ENCODE data around the gene ASIC5. TPM values are rescaled to one million over a fixed set of nuclear protein-coding genes. Genes with fewer than 3 reads are reported as not detected.
"Not testable (repeated sequence)": the region's sequence is repeated elsewhere in the genome, so short reads cannot be mapped to it uniquely, and the experiment has no call there.

ASIC5 gene
- total RNA-seq, 1 donor from 2014 or later = not detected

DNA sequence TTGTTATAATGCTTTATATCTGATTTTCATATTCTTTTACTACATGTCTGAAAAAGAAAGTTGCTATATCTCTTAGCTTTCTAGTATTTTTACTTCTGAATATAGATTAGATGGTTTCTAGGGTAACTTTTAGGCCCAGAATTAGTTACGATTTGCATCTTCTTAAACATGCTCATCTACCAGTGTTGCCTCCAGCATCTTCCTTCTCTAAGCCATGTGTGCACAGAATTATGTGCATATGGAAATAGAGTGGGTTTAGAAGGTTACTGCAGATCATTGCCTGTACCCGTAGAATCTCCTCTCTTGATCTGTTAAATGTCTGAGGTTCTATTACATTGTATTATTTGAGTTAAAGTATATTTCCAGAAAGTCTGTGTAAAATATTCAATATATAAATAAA lies 34.9 kb upstream of the ASIC5 start:
- Histone ChIP-seq H3K9me3 (ENCODE audit: control insufficient read depth in 3 of 3, low read length in 3 of 3) (no peaks in the 10 kb centered on the region), H3K27me3 (ENCODE audit: control insufficient read depth in 3 of 3, insufficient read depth in 3 of 3, low read length in 3 of 3) (no peaks in the 10 kb centered on the region), H3K36me3 (ENCODE audit: control insufficient read depth in 3 of 3, insufficient read depth in 3 of 3, low read length in 3 of 3) (no peaks in the 10 kb centered on the region), H3K4me3 (ENCODE audit: low read length in 3 of 3) (no peak overlapping the region), H3K27ac (ENCODE audit: low read depth, low read length) (no peak overlapping the region), H3K9ac (ENCODE audit: low read depth in 1 of 3, low read length in 3 of 3) (no peak overlapping the region), H3K4me1 (ENCODE audit: control insufficient read depth in 3 of 3, insufficient read depth in 3 of 3, low read length in 3 of 3) (peaks cover 0 to 5% (median 0%) of the 10 kb centered on the region in 3 donors)

DNA sequence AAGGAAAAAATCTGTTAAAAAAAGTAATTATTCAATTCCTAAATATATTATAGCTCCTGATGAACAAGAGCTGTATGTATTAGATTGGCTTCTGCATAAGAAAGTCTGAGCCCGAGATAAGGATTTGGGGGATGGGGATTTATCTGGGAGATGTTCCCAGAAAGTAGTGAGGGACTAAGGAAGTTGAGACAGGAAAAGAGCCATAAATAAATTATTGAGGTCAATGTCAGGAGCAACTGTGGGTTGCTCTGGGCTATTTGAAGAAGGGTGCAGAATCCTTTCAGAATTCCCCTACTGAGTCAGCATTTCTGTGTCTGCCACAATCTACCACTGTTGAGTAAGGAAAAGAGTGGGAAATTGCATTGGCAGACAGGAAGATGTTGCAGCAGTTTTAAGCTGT lies 34.3 kb upstream of the ASIC5 start:
- Histone ChIP-seq H3K9me3 (ENCODE audit: control insufficient read depth in 3 of 3, low read length in 3 of 3) (no peaks in the 10 kb centered on the region), H3K4me1 (ENCODE audit: control insufficient read depth in 3 of 3, insufficient read depth in 3 of 3, low read length in 3 of 3) (peaks cover 0 to 5% (median 0%) of the 10 kb centered on the region in 3 donors), H3K36me3 (ENCODE audit: control insufficient read depth in 3 of 3, insufficient read depth in 3 of 3, low read length in 3 of 3) (no peaks in the 10 kb centered on the region), H3K9ac (ENCODE audit: low read depth in 1 of 3, low read length in 3 of 3) (no peak overlapping the region), H3K27ac (ENCODE audit: low read depth, low read length) (no peak overlapping the region), H3K27me3 (ENCODE audit: control insufficient read depth in 3 of 3, insufficient read depth in 3 of 3, low read length in 3 of 3) (no peaks in the 10 kb centered on the region), H3K4me3 (ENCODE audit: low read length in 3 of 3) (no peak overlapping the region)

DNA sequence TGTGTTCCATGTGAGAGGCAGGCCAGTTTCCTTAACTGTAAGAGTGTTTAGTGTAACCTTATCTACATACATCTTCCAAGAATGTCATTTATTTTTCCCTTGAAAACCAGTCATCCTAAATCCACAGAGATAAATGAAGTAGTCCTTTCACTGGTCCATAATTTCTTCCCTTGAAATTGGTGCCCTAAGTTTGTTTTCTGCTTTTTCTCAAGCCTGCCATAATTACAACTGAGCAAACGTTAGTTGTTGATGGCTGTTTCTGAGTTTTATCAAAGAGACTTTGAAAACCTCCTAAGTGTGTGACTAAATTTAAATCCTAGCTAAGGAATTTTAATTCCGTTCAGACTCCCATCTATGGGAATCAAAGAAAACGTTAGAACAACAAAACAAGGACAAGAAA lies 33.8 kb upstream of the ASIC5 start:
- Histone ChIP-seq H3K4me1 (ENCODE audit: control insufficient read depth in 3 of 3, insufficient read depth in 3 of 3, low read length in 3 of 3) (peaks cover 0 to 5% (median 0%) of the 10 kb centered on the region in 3 donors), H3K9ac (ENCODE audit: low read depth in 1 of 3, low read length in 3 of 3) (no peak overlapping the region), H3K4me3 (ENCODE audit: low read length in 3 of 3) (no peak overlapping the region), H3K27me3 (ENCODE audit: control insufficient read depth in 3 of 3, insufficient read depth in 3 of 3, low read length in 3 of 3) (no peaks in the 10 kb centered on the region), H3K9me3 (ENCODE audit: control insufficient read depth in 3 of 3, low read length in 3 of 3) (no peaks in the 10 kb centered on the region), H3K36me3 (ENCODE audit: control insufficient read depth in 3 of 3, insufficient read depth in 3 of 3, low read length in 3 of 3) (no peaks in the 10 kb centered on the region), H3K27ac (ENCODE audit: low read depth, low read length) (no peak overlapping the region)

DNA sequence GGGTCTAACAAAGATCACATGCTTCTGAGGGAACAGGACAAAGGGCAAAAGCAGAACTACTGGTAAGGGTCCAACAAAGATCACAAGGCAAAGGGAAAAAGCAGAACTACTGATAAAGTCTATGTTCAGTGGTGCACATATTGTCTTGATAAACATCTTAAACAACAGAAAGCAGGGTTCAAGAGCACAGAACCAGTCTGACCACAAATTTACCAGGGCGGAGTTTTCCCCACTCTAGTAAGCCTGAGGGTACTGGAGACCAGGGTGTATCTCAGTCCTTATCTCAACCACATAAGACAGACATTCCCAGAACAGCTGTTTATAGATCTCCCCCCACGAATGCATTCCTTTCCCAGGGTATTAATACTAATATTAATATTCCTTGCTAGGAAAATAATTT lies 32.3 kb upstream of the ASIC5 start:
- not testable (repeated sequence) for H3K4me3 ChIP-seq (ENCODE audit: low read length in 3 of 3); H3K9me3 ChIP-seq (ENCODE audit: control insufficient read depth in 3 of 3, low read length in 3 of 3); H3K27me3 ChIP-seq (ENCODE audit: control insufficient read depth in 3 of 3, insufficient read depth in 3 of 3, low read length in 3 of 3); H3K27ac ChIP-seq (ENCODE audit: low read depth, low read length); H3K36me3 ChIP-seq (ENCODE audit: control insufficient read depth in 3 of 3, insufficient read depth in 3 of 3, low read length in 3 of 3); H3K9ac ChIP-seq (ENCODE audit: low read depth in 1 of 3, low read length in 3 of 3); H3K4me1 ChIP-seq (ENCODE audit: control insufficient read depth in 3 of 3, insufficient read depth in 3 of 3, low read length in 3 of 3)

DNA sequence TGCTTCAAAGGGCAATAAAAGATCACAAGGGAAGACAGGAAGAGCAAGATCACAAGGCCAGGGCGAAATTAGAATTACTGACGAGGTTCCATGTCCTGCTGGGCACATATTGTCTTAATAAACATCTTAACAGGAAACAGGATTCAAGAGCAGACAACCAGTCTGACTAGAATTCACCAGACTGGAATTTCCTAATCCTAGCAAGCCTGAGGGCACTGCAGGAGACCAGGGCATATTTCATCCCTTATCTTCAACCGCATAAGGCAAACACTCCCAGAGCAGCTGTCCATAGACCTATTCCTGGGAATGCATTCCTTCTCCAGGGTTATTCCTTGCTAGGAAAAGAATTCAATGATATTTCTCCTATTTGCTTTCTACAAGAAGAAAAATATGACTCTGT lies 25.0 kb upstream of the ASIC5 start:
- Histone ChIP-seq H3K27ac (ENCODE audit: low read depth, low read length) (no peak overlapping the region), H3K27me3 (ENCODE audit: control insufficient read depth in 3 of 3, insufficient read depth in 3 of 3, low read length in 3 of 3) (no peaks in the 10 kb centered on the region), H3K4me3 (ENCODE audit: low read length in 3 of 3) (no peak overlapping the region), H3K36me3 (ENCODE audit: control insufficient read depth in 3 of 3, insufficient read depth in 3 of 3, low read length in 3 of 3) (no peaks in the 10 kb centered on the region), H3K9ac (ENCODE audit: low read depth in 1 of 3, low read length in 3 of 3) (no peak overlapping the region), H3K4me1 (ENCODE audit: control insufficient read depth in 3 of 3, insufficient read depth in 3 of 3, low read length in 3 of 3) (no peaks in the 10 kb centered on the region), H3K9me3 (ENCODE audit: control insufficient read depth in 3 of 3, low read length in 3 of 3) (no peaks in the 10 kb centered on the region)

DNA sequence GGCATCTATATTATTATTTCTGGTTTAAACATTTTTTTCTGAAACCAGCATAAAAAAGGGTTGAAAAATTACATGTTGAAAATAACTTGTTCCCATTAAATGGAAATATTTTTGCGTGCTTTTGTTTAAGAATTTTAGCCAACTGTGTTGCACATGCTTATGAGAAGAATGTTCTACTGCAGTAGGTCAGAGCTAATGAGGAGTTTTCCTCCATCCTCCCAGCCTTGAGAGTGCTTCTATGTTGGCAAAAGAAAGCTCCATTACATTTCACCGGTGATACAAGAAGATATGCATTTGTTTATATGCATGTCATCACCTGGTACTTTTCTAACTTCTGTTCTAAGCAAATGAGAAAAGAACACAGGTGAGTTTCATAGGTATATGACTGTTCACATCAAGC lies 23.9 kb upstream of the ASIC5 start:
- H3K4me3 ChIP-seq (ENCODE audit: low read length in 3 of 3) = no peak overlapping the region
- no peaks in the 10 kb centered on the region for H3K27me3 ChIP-seq (ENCODE audit: control insufficient read depth in 3 of 3, insufficient read depth in 3 of 3, low read length in 3 of 3)
- H3K4me1 ChIP-seq (ENCODE audit: control insufficient read depth in 3 of 3, insufficient read depth in 3 of 3, low read length in 3 of 3) = no peaks in the 10 kb centered on the region
- no peaks in the 10 kb centered on the region for H3K9me3 ChIP-seq (ENCODE audit: control insufficient read depth in 3 of 3, low read length in 3 of 3)
- H3K9ac ChIP-seq (ENCODE audit: low read depth in 1 of 3, low read length in 3 of 3) = no peak overlapping the region
- H3K36me3 ChIP-seq (ENCODE audit: control insufficient read depth in 3 of 3, insufficient read depth in 3 of 3, low read length in 3 of 3) = no peaks in the 10 kb centered on the region
- no peak overlapping the region for H3K27ac ChIP-seq (ENCODE audit: low read depth, low read length)

DNA sequence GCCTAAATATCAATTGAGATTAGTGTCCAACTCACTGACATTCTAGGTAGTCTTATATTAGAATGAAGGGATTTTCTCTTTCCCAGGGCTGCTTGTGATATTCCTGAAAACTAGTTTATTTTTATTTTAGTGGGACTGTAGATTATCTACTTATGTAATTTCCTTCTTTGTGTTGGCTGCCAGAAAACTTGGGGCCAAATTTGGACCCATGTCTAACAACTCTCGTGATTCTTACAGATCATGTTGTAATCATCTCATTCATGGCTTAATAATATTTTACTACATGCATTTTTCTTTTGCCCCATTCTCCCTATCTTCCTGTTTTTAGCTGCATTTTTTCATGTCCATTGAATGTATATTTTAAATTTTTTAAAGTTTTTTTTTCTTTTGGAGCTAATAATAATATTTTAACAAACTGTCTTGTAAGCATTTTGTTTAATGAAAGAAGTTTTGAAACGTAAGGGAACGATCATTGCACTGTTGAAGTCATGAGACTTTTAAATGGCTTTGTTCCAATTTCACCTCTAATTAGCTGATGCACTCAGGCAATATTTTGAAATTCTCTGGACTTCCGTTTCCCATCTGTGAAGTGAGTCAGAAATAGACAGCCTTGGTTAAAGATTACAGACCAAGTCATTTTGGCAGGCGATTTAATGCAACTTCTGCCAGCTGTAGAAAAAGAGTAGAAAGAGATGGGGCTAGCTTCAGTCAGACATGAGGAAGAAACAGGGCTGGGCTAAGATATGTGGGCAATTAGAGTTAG lies 23.1 kb upstream of the ASIC5 start:
- Histone ChIP-seq H3K9ac (ENCODE audit: low read depth in 1 of 3, low read length in 3 of 3) (no peak overlapping the region), H3K27ac (ENCODE audit: low read depth, low read length) (no peak overlapping the region), H3K27me3 (ENCODE audit: control insufficient read depth in 3 of 3, insufficient read depth in 3 of 3, low read length in 3 of 3) (no peaks in the 10 kb centered on the region), H3K9me3 (ENCODE audit: control insufficient read depth in 3 of 3, low read length in 3 of 3) (no peaks in the 10 kb centered on the region), H3K36me3 (ENCODE audit: control insufficient read depth in 3 of 3, insufficient read depth in 3 of 3, low read length in 3 of 3) (no peaks in the 10 kb centered on the region), H3K4me3 (ENCODE audit: low read length in 3 of 3) (no peak overlapping the region), H3K4me1 (ENCODE audit: control insufficient read depth in 3 of 3, insufficient read depth in 3 of 3, low read length in 3 of 3) (no peaks in the 10 kb centered on the region)

DNA sequence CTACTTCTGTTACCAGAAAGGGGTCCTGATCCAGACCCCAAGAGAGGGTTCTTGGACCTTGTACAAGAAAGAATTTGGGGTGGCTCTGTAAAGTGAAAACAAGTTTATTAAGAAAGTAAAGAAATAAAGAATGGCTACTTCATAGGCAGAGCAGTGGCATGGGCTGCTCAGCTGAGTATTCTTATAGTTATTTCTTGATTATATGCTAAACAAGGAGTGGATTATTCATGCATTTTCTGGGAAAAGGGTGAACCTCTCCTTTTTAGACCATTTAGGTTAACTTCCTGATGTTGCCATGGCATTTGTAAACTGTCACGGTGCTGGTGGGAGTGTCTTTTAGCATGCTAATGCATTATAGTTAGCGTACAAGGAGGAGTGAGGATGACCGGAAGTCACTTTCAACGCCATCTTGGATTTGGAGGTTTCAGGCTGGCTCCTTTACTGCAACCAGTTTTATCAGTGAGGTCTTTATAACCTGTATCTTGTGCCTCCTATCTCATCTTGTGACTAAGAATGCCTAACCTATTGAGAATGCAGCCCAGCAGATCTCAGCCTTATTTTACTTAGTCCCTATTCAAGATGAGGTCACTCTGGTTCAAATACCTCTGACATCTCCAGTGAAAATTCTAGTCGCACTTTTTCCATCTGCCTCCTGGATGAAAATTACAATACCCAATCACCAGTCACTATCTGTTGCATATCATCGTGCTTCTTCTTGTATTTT lies 21.9 kb upstream of the ASIC5 start:
- Histone ChIP-seq H3K4me3 (ENCODE audit: low read length in 3 of 3) (no peak overlapping the region), H3K27ac (ENCODE audit: low read depth, low read length) (no peak overlapping the region), H3K36me3 (ENCODE audit: control insufficient read depth in 3 of 3, insufficient read depth in 3 of 3, low read length in 3 of 3) (no peaks in the 10 kb centered on the region), H3K4me1 (ENCODE audit: control insufficient read depth in 3 of 3, insufficient read depth in 3 of 3, low read length in 3 of 3) (no peaks in the 10 kb centered on the region), H3K9ac (ENCODE audit: low read depth in 1 of 3, low read length in 3 of 3) (no peak overlapping the region), H3K9me3 (ENCODE audit: control insufficient read depth in 3 of 3, low read length in 3 of 3) (no peaks in the 10 kb centered on the region), H3K27me3 (ENCODE audit: control insufficient read depth in 3 of 3, insufficient read depth in 3 of 3, low read length in 3 of 3) (no peaks in the 10 kb centered on the region)

DNA sequence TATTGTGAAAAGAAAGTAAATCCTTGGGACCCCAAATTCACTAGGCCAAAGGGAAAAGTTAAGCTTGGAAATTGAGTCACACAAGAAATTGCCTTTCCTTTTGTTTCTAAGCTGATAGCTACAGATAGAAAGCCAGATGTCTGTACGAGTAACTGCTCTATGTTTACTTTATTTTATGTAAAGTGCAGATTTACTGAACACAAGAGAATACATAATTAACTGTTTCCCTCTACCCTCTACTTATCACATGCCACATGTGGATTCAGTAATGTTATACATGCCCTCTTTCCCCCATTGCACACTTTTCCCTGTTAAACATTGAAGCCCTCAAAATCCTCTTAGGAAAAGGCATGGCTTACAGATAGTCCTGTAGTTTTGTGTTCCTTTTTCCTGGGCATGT lies 21.0 kb upstream of the ASIC5 start:
- Histone ChIP-seq H3K4me1 (ENCODE audit: control insufficient read depth in 3 of 3, insufficient read depth in 3 of 3, low read length in 3 of 3) (no peaks in the 10 kb centered on the region), H3K9me3 (ENCODE audit: control insufficient read depth in 3 of 3, low read length in 3 of 3) (no peaks in the 10 kb centered on the region), H3K36me3 (ENCODE audit: control insufficient read depth in 3 of 3, insufficient read depth in 3 of 3, low read length in 3 of 3) (no peaks in the 10 kb centered on the region), H3K27ac (ENCODE audit: low read depth, low read length) (no peak overlapping the region), H3K9ac (ENCODE audit: low read depth in 1 of 3, low read length in 3 of 3) (no peak overlapping the region), H3K27me3 (ENCODE audit: control insufficient read depth in 3 of 3, insufficient read depth in 3 of 3, low read length in 3 of 3) (no peaks in the 10 kb centered on the region), H3K4me3 (ENCODE audit: low read length in 3 of 3) (no peak overlapping the region)

DNA sequence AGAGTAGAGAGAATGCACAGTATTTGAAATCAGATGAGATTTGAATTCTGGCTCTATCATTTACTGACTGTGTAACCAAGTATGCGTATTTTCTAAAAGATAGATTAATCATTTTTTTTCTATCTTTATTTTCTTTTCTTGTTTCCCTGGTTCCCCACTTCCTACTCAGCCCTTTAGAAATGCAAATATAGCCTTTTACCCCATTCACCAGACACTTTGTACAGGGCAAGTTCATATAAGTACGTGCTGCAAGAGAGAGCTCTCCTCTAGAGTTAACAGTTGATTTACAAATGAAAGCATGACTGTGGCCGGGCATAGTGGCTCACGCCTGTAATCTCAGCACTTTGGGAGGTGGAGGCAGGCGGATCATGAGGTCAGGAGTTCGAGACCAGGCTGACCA lies 19.6 kb upstream of the ASIC5 start:
- H3K4me1 ChIP-seq (ENCODE audit: control insufficient read depth in 3 of 3, insufficient read depth in 3 of 3, low read length in 3 of 3) = no peaks in the 10 kb centered on the region
- no peaks in the 10 kb centered on the region for H3K27me3 ChIP-seq (ENCODE audit: control insufficient read depth in 3 of 3, insufficient read depth in 3 of 3, low read length in 3 of 3)
- no peaks in the 10 kb centered on the region for H3K36me3 ChIP-seq (ENCODE audit: control insufficient read depth in 3 of 3, insufficient read depth in 3 of 3, low read length in 3 of 3)
- no peak overlapping the region for H3K27ac ChIP-seq (ENCODE audit: low read depth, low read length)
- H3K4me3 ChIP-seq (ENCODE audit: low read length in 3 of 3) = no peak overlapping the region
- no peak overlapping the region for H3K9ac ChIP-seq (ENCODE audit: low read depth in 1 of 3, low read length in 3 of 3)
- no peaks in the 10 kb centered on the region for H3K9me3 ChIP-seq (ENCODE audit: control insufficient read depth in 3 of 3, low read length in 3 of 3)

All from skeletal muscle tissue (tissue), 4 donors.